NCI-H146 treated with DMSO at 0.1 percent for 48 hours (cell line): Measurements from ENCODE around the gene CACNA2D3.

Experiments used
- DNase-seq: peaks from one replicate; lab custom pipeline; 2025; ENCODE audit not compliant: unreplicated experiment; lab: John Stamatoyannopoulos, UW

The CACNA2D3 gene

DNA sequence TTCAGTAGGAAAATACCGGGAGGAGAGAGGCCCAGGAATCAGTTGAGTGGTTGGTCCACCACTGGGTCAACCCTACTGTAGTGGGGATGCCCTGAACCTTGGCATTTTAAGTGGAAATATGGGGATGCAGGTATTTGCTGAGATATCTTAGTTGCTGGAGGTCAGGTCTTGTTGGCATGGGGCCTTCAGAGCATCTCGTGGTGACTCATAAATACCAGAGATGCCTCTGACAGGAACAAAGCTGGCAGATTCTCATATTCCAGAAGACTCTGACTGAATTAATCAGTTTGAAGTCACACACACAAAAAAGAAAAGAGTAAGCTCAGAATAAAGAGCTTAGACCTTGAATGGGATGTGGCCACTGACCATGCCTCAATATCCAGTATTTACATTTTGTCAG, 91.6 kb downstream of the CACNA2D3 start:
- DNase-seq = no peak

DNA sequence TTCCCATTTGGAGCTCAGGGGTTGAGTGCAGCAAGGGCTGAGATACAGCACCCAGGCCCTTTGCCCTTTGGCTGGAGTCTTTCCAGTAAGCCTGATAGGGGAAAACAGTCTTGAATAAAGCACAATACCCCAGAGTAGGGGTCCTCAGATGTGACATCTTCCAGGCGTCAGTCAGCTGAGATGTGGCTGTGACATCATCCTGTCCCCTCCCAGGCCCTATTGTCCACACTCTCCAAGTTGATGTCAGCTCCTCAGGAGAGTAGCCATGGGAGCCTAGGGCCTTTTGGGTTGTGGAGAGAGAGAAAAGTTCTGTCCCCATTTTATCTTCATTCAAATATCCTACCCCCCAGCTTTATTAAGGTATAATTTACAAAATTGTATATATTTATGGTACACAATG, 92.5 kb downstream of the CACNA2D3 start:
- DNase-seq = no peak

DNA sequence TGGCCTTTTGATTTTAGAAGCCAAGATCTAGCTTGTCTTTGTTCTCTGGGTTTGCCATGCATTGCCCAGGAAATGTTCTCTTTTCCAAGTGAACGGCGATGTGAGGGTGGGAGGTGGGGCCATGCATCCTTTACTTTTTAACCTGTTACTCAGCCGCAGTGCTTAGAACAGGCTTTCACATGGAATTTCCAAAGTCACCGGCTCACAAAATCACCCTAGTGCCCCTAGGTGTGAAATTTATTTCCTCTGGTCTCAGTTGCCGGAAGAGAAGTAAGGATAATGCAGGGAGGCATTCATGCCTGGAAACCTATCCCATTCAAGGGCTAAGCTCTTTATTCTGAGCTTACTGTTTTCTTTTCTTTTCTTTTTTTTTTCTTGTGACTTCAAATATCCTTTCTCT, 93.2 kb downstream of the CACNA2D3 start:
- no peak for DNase-seq

GRCh38 chr3:54217828-54218227, 95.5 kb downstream of the CACNA2D3 start:
- no peak for DNase-seq

DNA sequence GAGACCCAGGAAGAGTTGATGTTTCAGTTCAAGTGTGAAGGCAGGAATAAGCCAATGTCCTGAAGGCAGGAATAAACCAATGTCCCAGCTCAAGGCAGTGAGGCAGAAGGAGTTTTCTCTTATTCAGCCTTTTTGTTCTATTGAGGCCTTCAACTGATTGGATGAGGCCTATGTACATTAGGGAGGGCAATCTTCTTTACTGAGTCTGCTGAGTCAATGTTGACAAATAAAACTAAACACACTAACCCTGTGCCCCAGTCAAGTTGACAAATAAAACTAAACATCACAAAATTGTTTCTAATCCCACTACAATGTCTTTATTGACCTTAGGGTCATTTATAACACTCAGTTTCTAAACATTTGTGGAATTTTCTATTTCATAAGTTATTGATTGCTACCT, 100.0 kb downstream of the CACNA2D3 start:
- DNase-seq = no peak

- DNase-seq = no peak
Observed at GRCh38 chr3:54223063-54223462, 100.7 kb downstream of the CACNA2D3 start.

GRCh38 chr3:54225841-54226528, 103.6 kb downstream of the CACNA2D3 start:
- DNase-seq = no peak

DNA sequence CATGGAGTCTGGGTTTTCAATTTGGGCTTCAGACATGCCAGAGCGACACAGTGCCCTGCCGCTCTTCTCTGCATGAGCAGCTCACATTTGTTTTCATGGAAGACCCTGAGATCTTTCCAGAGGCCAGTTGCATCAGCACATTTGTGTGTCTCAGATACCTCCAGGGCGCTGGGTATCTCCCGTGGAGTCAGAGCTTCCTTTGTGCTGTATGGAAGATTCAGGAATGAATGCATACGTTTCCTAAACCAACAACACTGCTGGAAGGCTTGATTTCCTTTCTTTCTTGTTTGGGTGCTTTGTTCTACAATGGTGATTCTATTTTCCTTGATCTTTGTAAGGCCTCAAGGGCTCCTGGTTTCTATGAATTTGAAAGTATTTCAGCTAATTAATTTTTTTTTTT, 106.5 kb downstream of the CACNA2D3 start:
- no peak for DNase-seq

GRCh38 chr3:54232618-54233017, 110.3 kb downstream of the CACNA2D3 start:
- DNase-seq = no peak

DNA sequence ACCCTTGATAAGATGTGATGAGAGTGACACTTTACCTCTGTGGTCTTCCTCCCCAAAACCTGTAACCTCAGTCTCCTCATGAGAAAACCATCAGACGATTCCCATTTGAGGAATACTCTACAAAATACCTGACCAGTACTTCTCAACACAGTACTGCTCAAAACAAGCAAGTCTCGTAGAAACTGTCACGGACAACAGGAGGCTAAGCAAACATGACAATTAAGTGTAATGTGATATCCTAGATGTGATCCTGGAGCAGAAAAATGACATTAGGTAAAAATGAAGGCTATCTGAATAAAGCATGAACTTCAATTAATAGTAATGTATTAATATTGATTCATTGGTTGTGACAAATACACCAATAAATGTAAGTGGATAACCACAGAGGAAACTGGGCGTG, 113.6 kb downstream of the CACNA2D3 start:
- DNase-seq = peak; percentile 74

GRCh38 chr3:54237109-54237508, 114.8 kb downstream of the CACNA2D3 start:
- DNase-seq = no peak

DNA sequence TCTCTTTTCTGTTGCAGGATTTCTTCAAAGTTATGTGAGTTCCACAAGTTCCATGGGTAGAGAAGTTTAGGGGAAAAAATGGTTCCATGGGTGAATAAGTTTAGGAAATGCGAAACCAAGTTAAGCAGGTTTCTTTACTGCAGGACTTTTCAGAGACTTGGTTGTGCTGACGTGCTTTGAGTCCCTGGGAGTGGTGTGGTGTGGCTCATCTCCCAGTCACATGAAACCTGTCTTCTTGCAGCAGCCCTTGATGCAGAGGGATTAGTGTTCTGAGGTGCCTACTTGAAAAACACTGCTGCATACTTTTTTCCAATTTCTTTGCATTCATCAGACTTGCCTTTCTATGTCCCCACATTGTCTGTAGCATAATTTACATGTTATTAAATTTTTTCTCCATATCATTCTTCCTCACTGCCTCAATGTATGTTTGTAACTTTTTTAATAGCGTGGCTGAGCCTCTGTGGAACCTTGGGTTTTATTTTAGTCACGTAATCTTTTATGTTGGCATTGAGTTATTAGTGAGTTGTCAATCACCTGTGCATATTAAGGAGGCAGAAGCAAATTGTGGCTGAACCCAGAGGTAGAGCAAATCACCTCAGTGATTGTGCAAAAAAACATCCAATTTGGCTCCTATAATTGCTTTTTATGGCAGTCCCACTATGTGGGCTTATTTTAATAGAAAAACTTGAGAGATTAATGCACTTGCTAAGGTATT, 115.6 kb downstream of the CACNA2D3 start:
- no peak for DNase-seq

DNA sequence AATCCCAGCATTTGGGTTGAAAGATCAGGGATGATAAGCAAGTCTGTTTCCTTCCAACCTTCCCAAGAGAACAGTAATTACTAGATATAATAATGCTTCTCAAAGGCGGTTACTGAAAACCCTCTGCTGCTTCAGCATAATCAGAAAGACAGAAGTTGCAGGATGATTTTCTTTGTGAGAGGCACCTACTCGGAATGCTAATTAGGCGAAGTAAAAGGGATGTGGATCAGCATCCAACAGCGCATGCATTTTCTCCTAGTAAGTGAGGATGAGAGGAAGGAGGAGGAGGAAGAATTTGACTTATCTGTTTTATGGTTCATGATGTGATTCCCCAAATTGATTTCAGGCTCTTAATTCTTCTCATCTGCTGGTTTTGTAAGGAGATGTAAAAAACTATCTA, 118.0 kb downstream of the CACNA2D3 start:
- DNase-seq = no peak

GRCh38 chr3:54243056-54243931, 120.9 kb downstream of the CACNA2D3 start:
- DNase-seq = peak; percentile 56

DNA sequence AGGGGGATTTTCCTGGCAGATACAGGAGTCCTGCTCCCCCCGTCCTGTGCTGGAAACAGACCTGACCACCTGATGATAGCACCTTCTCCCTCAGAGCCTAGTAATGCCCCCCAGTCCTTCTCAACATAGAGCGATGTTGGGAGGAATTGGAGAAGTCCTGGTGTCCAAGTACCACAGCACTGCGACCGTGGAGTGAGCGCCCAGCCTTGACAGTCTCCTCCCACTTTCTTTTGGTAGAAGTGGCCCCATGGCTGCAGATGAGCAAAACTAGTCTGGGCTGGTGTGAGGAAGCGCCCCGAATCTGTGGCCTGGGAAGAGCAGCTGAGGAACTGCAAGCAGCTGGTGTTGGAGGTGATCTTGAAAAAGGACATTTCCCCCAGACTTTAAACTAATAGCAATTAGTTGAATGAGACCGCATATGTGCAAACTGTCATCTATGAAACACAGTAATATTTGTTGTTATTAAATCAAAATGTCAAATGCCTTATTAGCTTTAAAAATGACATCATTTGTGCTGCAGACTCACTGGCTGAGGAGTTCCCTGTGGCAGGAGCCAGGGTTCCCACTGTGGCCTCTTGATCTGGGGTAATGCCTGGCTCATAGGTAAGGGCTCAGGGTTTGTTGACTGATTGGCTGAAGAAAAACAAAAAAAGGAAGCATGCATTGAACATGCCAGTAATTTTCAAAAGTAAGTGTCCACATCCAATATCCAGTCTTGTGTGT, 121.8 kb downstream of the CACNA2D3 start:
- no peak for DNase-seq

- no peak for DNase-seq
Observed at GRCh38 chr3:54251705-54252104, 129.4 kb downstream of the CACNA2D3 start.

- no peak for DNase-seq
Observed at GRCh38 chr3:54257125-54257720, 134.9 kb downstream of the CACNA2D3 start.

DNA sequence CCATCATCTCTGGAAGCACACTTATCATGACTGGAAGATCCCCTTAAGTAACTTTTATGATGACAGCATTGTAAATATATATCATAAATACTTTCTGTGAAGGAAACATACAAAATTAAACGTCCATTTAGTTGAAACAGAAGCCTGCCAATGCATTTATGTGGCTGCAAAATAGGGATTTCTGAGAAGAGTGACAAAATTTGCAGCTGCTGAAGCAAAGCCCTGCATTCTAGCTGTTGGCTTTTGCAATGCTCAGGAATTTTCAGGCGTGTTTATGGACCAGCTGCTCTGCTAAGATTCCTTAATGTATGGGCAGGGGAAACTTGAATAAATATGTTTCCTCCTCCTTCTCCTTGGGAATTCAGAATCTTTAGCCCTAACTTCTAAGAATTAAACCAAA, 137.3 kb downstream of the CACNA2D3 start:
- no peak for DNase-seq

- no peak for DNase-seq
Observed at GRCh38 chr3:54261141-54261540, 138.8 kb downstream of the CACNA2D3 start.

GRCh38 chr3:54262541-54262940, 140.2 kb downstream of the CACNA2D3 start:
- DNase-seq = no peak

DNA sequence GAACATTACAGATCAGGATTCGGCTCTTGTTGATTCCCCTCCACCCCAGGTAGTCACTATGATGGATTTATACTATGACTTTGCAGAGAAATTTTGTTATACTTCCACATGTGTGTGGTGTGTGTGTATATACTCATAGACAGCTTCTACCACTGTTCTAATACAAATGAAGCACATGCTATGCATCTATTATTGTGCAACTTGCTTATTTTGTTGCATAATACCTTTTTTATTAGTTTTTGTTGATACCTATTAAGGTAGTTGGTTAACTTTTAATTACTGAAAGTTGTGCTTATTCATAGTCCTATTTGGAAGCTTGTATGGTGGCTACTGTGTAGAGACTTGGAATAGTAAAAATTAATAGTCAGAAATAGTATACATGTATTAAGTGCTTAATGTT, 140.6 kb downstream of the CACNA2D3 start:
- no peak for DNase-seq
